Stimulated activated CD4-positive, alpha-beta T cell treated with anti-CD3 and anti-CD28 coated beads, Interleukin-2, amount 100 ng/mL, for 48 hours (primary cell): ENCODE measurements around the gene CNOT1.
"Not testable (repeated sequence)": the region's sequence is repeated elsewhere in the genome, so short reads cannot be mapped to it uniquely, and the experiment has no call there.

Source experiments
- DNase-seq, 2 donors: peaks; one replicate each; pipeline ENCODE4 v3.0.0-alpha.2; 2020

Gene CNOT1

GRCh38 chr16:58501242-58502131, 128.1 kb downstream of the CNOT1 start:
- DNase-seq = peak in 1 of 2 donors; percentile 43

- DNase-seq = no peak
These were observed 129.0 kb downstream of the CNOT1 start for GRCh38 chr16:58500430-58501241.

- DNase-seq = peak in 1 of 2 donors; percentile 38
These were observed 129.8 kb downstream of the CNOT1 start, which contains the start of gene NDRG4 for GRCh38 chr16:58499615-58500351. Gene NDRG4, plus strand, starts transcription at chr16:58500143. Its CDS starts 106 bp downstream, at chr16:58500249.

GRCh38 chr16:58499092-58499511, 130.5 kb downstream of the CNOT1 start:
- DNase-seq = no peak

- no peak for DNase-seq
These were observed 131.1 kb downstream of the CNOT1 start for GRCh38 chr16:58498341-58499091.

GRCh38 chr16:58497935-58498334, 131.7 kb downstream of the CNOT1 start:
- no peak for DNase-seq

GRCh38 chr16:58497468-58497867, 132.2 kb downstream of the CNOT1 start:
- DNase-seq = no peak

GRCh38 chr16:58495521-58496331, 133.9 kb downstream of the CNOT1 start:
- DNase-seq = no peak

GRCh38 chr16:58494981-58495520, 134.6 kb downstream of the CNOT1 start:
- peak; percentile 59 to 71 for DNase-seq

GRCh38 chr16:58493756-58494431, 135.7 kb downstream of the CNOT1 start:
- no peak for DNase-seq

GRCh38 chr16:58492735-58493134, 136.9 kb downstream of the CNOT1 start:
- no peak for DNase-seq

GRCh38 chr16:58492066-58492465, 137.6 kb downstream of the CNOT1 start:
- no peak for DNase-seq

- not testable (repeated sequence) for DNase-seq
These were observed 139.1 kb downstream of the CNOT1 start for GRCh38 chr16:58490539-58490938.

GRCh38 chr16:58490065-58490464, 139.6 kb downstream of the CNOT1 start:
- DNase-seq = no peak

- no peak for DNase-seq
These were observed 141.1 kb downstream of the CNOT1 start for GRCh38 chr16:58488531-58488930.

- peak; percentile 62 to 76 for DNase-seq
These were observed 141.9 kb downstream of the CNOT1 start for GRCh38 chr16:58487566-58488351.

GRCh38 chr16:58485184-58485887, 144.3 kb downstream of the CNOT1 start:
- no peak for DNase-seq

- DNase-seq = no peak
These were observed 147.7 kb downstream of the CNOT1 start for GRCh38 chr16:58481931-58482330.
